SH-SY5Y (cell line): ENCODE results near the gene UBE2S.

ENCODE experiments used
- GATA2 ChIP-seq: IDR thresholded peaks from 2 replicates; pipeline ENCODE4 v1.6.1; 2011; ENCODE audit warnings: mild to moderate bottlenecking, low read depth, low read length
- GATA3 ChIP-seq: IDR thresholded peaks from 2 replicates; pipeline ENCODE4 v1.6.1; 2011; ENCODE audit warnings: low read depth, mild to moderate bottlenecking, low read length, moderate library complexity

DNA sequence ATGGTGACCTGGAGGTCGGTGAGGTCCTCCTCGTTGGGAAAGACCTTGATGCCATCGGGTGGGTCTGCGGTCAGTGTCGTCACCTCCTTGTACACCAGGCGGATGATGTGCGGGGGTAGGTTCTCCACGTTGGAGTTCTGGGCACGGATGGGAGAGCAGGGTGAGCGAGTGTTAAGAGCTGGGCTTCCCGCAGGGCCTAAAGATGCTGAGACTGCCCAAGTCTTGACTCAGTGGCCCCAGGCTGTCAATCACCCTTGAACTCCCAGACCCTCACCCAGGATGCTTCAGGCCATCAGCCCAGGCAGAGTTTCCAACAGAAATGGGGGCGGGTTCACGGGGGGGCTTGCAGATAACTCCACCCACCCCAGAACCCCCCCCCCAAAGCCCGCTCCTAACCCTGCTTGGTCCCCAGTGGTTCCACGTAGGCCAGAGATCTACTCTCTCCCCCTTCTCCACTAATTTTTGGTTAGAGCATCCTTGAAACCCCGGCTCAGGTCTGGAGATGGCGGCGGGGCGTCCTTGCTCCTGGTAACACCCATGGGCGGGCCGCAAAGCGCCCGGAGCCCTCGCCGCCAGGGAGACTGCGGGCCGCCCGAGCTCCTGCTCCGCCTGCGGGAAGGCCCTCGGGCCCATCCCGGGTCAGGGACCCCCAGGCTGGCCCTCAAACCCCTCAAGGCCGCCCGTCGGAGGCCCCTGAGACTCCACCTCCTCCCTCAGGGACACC, 600 bp downstream of the UBE2S start:
- TF ChIP-seq GATA2, result no peak
- no peak for TF ChIP-seq GATA3
